ENCODE measurements around the gene WDR43. TPM values are rescaled to one million over a fixed set of nuclear protein-coding genes. Genes with fewer than 3 reads are reported as not detected.

The WDR43 gene
- total RNA-seq, 1 donor from 2014 or later: 37.6 TPM

- H3K27me3 Mint-ChIP-seq (ENCODE audit: low read depth): peaks cover 4% of the 10 kb centered on the region
- DNase-seq (ENCODE audit: low spot score): no peak
Observed at GRCh38 chr2:28997237-28997846, 102.9 kb downstream of the WDR43 start.

More at GRCh38 chr2:28997237-28997846, 102.9 kb downstream of the WDR43 start:
- Mint-ChIP-seq H3K27ac (ENCODE audit: unreplicated experiment) (no peak overlapping the region), H3K4me1 (ENCODE audit: low read depth) (peaks cover 18% of the 10 kb centered on the region), H3K9me3 (ENCODE audit: low read depth) (no peaks in the 10 kb centered on the region), H3K36me3 (ENCODE audit: low read depth) (no peaks in the 10 kb centered on the region), H3K4me3 (ENCODE audit: unreplicated experiment) (no peak overlapping the region)
- no peak for TF ChIP-seq CTCF (IDR thresholded peaks at IDR 0.05)

Other genes starting within 250 kb of the WDR43 start
- gene PPP1CB, start 142.8 kb upstream of the WDR43 start, total RNA-seq: 440 to 474 TPM (median 447 TPM) in 3 replicates
- 1.6 to 3.4 TPM (median 1.6 TPM) in 3 replicates for gene SPDYA, start 83.8 kb upstream of the WDR43 start, total RNA-seq
- 8.8 to 12.5 TPM (median 10.1 TPM) in 3 replicates for gene TRMT61B, start 24.4 kb upstream of the WDR43 start, total RNA-seq
- 0.07 to 0.72 TPM (median 0.49 TPM) in 3 replicates for gene TOGARAM2, start 86.6 kb downstream of the WDR43 start, total RNA-seq
- gene PCARE, start 179.9 kb downstream of the WDR43 start, total RNA-seq: not detected in 3 replicates
- 27.7 to 35.6 TPM (median 30.1 TPM) in 3 replicates for gene CLIP4, start 220.7 kb downstream of the WDR43 start, total RNA-seq

All from chondrocyte (in vitro differentiated cells).